T-helper 9 cell (primary cell): ENCODE data around the gene TBX18.

Experiments
- DNase-seq: peaks from one replicate; pipeline ENCODE4 v3.0.0-alpha.2; 2020

TBX18 gene

GRCh38 chr6:84743616-84744015 lies 20.8 kb downstream of the TBX18 start:
- no peak for DNase-seq

GRCh38 chr6:84740385-84740784 lies 24.0 kb downstream of the TBX18 start:
- DNase-seq: no peak

DNA sequence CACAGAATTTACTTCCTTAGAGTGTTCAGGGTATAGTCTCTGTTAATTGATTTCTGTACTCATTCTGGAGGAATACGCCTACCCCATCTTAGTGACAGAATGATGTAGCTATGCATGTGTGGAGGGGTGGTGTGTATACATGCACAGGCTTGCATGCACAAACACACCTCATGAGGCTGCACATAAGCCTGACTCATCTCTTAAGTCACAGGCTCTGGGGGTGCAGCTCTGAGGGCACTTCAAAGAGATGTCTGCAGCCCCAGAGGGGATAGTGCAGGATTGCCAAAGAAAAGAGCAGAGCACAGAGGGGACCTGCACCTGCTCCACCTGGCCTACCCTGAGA lies 24.6 kb downstream of the TBX18 start:
- DNase-seq: no peak

- DNase-seq: no peak
These were observed 25.2 kb downstream of the TBX18 start for GRCh38 chr6:84738996-84739865.

DNA sequence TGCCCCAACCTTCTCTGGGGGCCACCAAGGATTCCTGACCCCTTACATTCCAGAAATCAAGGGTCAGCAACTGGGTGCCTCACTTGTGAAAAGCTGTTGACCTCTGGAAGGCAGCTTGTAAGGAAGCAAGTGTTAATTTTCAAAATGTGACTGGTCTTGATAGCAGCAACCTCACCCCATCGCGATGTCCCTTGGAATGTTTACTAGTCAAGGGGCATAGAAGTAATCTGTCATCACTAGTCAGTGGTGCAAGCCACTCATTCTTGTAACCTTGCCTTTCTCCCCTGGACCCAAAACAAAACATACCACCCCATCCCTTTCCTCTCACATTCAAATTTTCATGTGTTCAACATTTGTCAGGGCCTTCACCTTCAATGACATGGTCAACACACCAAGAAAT lies 30.5 kb downstream of the TBX18 start:
- no peak for DNase-seq

GRCh38 chr6:84731901-84732300 lies 32.5 kb downstream of the TBX18 start:
- DNase-seq: no peak

DNA sequence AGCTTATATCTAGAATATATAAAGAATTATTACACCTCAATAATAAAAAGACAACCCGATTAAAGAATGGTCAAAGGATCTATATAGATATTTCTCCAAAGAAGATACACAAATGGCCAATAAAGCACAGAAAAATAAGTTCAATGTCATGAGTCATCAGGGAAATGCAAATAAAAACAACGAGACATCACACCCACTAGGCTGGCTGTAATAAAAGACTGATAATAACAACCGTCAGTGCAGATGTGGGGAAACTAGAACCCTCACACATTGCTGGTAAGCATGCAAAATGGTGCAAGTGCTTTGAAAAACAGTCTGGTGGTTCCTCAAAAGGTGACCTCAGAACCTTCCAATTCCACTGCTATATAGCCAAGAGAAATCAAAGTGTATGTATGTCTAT lies 33.0 kb downstream of the TBX18 start:
- DNase-seq: no peak

DNA sequence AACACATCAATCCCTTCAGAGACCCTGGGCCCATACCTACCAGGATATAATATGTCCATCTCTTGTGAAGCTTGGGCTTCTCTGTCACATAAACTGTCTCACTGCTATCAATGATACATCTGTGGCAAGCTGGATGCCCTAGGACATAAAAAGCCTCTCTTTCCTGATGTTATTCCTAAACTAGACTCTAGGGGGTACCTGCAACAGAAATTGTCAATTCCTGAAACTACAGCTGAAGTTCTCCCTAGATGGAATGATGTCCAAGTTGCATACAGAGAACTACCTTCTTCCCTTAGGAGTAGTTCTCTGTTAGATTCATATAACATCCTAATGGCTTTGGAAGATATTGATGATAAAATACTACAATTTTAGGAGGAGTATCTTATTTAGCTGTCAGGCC lies 35.8 kb downstream of the TBX18 start:
- DNase-seq: no peak

- DNase-seq: no peak
These were observed 45.2 kb downstream of the TBX18 start for GRCh38 chr6:84719152-84719551.

GRCh38 chr6:84718038-84718955 lies 46.1 kb downstream of the TBX18 start:
- no peak for DNase-seq

GRCh38 chr6:84709121-84709520 lies 55.3 kb downstream of the TBX18 start:
- no peak for DNase-seq

DNA sequence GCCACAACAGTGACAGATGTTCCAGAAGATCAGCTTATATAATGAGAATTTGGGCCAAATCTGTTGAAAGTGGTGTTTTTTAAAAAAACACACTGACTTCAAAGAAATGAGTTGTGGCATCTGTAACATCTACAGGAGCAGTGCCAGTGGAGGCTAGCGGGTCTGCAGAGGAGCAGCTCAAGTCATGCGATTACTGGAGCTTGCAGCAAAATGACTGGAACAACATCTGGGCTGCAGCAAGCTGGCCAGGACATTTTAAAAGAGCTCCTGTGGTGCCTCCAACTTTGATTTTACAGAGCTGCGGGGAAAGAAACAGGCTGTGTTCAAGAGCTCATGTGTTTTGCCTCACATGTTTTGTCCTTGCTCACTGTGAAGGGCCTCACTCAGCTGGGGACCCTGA lies 57.2 kb downstream of the TBX18 start:
- no peak for DNase-seq

DNA sequence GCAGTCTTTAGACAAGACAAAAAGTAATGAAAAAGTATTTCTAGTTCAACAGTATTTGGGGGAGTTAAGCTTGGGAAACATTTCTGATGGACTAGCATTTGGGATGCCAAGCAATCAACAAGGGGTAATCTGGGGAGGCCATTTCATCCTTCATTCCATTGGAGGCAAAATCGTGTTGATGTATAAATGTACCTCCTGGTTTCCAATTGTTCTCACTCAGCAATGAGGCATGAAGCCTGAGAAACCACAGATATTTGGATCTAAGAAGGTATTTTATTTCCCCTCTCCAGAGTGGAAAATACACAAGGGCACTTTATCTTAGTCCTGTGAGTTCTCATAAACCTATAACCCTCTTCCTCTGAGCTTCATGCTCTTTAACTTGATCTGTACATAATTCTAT lies 68.2 kb downstream of the TBX18 start:
- DNase-seq: no peak

DNA sequence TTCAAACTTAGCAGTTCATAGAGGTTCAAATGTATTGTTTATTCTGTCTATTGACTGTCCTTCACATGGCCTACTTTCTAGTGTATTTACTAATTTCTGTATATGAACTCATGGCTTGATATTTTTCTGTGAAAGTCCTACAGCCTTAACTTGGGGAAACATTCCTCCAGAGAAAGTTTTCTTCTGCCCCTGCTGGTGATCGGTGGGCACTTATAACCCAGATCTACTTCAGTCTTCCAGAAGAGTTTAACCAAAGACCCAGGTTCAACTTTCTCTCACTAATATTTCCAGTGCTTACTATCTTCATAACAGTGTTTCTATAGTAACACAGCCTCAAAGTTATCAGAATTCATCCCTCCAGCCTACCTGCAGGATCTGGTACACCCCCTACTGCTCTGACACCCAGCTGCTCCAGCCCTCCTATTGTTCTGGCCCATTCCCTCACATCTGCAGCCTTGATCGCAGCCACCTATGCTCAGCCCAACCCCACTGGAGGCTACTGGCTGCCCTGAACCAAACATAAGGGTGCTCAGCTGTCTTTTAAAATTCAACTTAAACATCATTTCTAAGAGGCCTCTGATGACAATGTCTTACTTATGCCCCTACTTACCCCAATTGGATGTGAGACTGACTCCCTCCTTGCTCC lies 72.3 kb downstream of the TBX18 start:
- DNase-seq: no peak

- DNase-seq: no peak
These were observed 76.1 kb downstream of the TBX18 start for GRCh38 chr6:84688141-84688873.

DNA sequence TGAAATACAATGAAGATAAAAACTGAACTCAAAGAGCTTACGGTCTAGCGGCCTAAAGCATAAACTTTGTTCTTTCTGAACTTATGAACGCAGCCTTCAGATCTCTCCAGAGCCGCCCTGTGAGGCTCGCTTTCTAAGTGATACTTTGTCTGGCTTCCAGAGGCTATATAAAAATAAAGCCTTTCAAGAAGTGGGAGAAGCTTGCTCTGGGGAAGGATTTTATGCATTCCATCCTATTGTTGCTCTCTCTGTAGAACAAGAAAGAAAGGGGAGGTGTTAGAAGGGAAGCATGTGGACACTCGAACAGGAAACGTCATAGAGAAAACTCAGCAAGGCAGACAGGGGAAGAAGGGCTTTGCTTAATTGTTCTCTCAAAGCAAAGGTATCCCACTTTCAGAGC lies 77.0 kb downstream of the TBX18 start:
- DNase-seq: no peak

DNA sequence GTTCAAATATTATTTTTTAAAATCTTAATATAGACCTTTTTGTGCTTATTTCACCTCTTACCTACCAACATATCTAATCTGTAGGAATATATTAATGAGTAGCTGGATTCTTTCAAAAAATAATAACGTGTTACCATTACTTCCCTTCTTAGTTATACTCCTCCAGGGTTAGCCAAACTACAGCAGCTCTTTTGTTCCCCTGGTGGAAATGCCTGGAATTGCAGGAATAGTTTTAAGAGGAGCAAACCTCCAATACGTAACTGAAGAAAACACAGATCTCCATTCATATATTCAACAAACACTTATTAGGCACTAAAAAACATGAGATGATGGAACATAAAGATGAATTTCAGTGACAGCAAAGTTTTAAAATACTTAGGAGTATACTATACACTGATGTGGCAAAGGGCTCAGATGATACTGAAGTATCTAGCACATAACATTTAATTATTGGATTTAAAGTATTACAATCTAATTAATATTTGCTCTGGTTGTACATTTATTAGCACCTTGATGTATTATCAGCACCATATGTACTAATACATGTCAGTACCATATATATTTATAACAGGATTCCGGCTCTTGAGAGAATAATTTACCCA lies 78.3 kb downstream of the TBX18 start:
- DNase-seq: no peak

GRCh38 chr6:84681693-84682326 lies 82.6 kb downstream of the TBX18 start:
- DNase-seq: no peak

DNA sequence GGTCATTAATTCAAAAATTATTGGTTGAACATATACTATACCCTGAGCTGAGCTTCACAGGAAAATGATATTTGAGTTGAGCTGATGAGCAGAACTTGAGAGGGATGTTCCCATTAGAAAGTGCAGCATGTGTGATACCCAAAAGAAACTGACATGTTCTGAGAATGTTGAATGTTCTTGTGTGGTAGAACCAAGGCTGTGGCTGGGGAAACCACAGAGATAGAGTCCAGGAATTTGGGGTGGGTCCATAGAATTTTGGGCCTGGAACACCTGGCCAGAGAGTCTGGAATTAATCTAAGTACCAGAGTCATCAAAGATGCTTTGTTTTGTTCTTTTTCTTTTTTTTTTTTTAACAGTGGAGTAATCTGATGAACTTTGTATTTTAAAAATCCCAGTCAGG lies 88.7 kb downstream of the TBX18 start:
- no peak for DNase-seq

DNA sequence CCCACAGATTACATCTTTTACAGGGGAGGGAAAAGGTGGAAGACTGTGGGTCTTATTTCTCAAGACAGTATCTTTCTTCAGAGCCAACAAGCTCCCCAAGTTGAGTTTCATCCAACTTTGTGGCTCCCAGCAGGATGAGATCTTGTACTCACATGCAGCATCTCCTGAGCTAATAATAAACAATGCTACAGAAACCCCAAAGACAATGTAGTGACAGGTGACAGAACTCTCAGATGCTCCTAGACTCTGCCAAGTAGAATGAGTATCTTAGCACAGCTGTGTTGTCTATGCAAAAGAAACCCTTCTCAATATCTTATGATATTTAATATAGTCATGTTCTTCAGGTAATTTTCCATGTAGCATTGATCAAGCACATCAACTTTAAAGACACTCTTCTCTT lies 90.0 kb downstream of the TBX18 start:
- no peak for DNase-seq

GRCh38 chr6:84671183-84671582 lies 93.2 kb downstream of the TBX18 start:
- no peak for DNase-seq

GRCh38 chr6:84669945-84670344 lies 94.5 kb downstream of the TBX18 start:
- DNase-seq: no peak
